CD4-positive, alpha-beta T cell (primary cell): ENCODE data around the gene CENPP. TPM values are rescaled to one million over a fixed set of nuclear protein-coding genes. Genes with fewer than 3 reads are reported as not detected.

Source experiments
- ATAC-seq: fragments of 200-7000 bp; cut with Tn5 transposase; one replicate; pipeline ENCODE4 v1.10.0; 2022; ENCODE audit warnings: mild to moderate bottlenecking; ENCODE audit not compliant: poor library complexity
- CTCF ChIA-PET: fragments of 350-600 bp; sonication (Branson Sonifier 250); formaldehyde crosslinking; loops from one replicate; lab custom pipeline; 2021; ENCODE audit warnings: antibody characterized with exemption, inconsistent platforms; lab: Charles Lee
- POLR2A ChIA-PET: fragments of 350-600 bp; sonication (Branson Sonifier 250); formaldehyde crosslinking; loops from one replicate; lab custom pipeline; 2021; ENCODE audit warnings: antibody characterized with exemption, inconsistent platforms; lab: Charles Lee
- DNase-seq, 14 experiments: peaks; one replicate each; pipeline ENCODE4 v3.0.0-alpha.2; 2013 to 2020; ENCODE audit warnings: mixed read lengths in 2 of 14
- H3K27ac ChIP-seq, 2 donors: one replicate each; pipeline versions ENCODE4 v1.5.1 to v1.7.0; 2013; ENCODE audit warnings: low read length in 2 of 2, low read depth in 1 of 2, mild to moderate bottlenecking in 1 of 2
- H3K27me3 ChIP-seq, 2 experiments: 1 replicate in 1 of 2; 2 replicates in 1 of 2; pipeline versions ENCODE4 v1.6.1 to v1.7.0; 2013; ENCODE audit warnings: low read length in 2 of 2, control low read depth in 1 of 2, mild to moderate bottlenecking in 1 of 2, moderate library complexity in 1 of 2; ENCODE audit not compliant: insufficient read depth in 2 of 2, control insufficient read depth in 1 of 2
- H3K36me3 ChIP-seq: one replicate; pipeline ENCODE4 v1.6.1; 2013; ENCODE audit warnings: low read length, control low read depth; ENCODE audit not compliant: insufficient read depth
- H3K4me1 ChIP-seq: one replicate; pipeline ENCODE4 v1.6.1; 2013; ENCODE audit warnings: low read length, control low read depth; ENCODE audit not compliant: insufficient read depth
- H3K4me3 ChIP-seq: one replicate; pipeline ENCODE4 v1.5.1; 2013; ENCODE audit warnings: mild to moderate bottlenecking, low read length, moderate library complexity
- H3K9me3 ChIP-seq, 2 experiments: 1 replicate in 1 of 2; 2 replicates in 1 of 2; pipeline versions ENCODE4 v1.6.1 to v1.7.0; 2013; ENCODE audit warnings: low read length in 2 of 2, mild to moderate bottlenecking in 2 of 2, control low read depth in 1 of 2, moderate library complexity in 1 of 2; ENCODE audit not compliant: control insufficient read depth in 1 of 2, insufficient read depth in 1 of 2
- H3K27ac Mint-ChIP-seq: one replicate; pipeline ENCODE4 v1.8.0; 2020; ENCODE audit warnings: mixed read lengths
- H3K27me3 Mint-ChIP-seq: one replicate; pipeline ENCODE4 v1.8.0; 2021; ENCODE audit warnings: mixed read lengths
- H3K36me3 Mint-ChIP-seq: one replicate; pipeline ENCODE4 v1.8.0; 2021; ENCODE audit warnings: low read depth, mixed read lengths
- H3K4me1 Mint-ChIP-seq: one replicate; pipeline ENCODE4 v1.8.0; 2021; ENCODE audit warnings: low read depth, mixed read lengths
- H3K4me3 Mint-ChIP-seq: one replicate; pipeline ENCODE4 v1.8.0; 2020; ENCODE audit warnings: mild to moderate bottlenecking, mixed read lengths
- H3K9me3 Mint-ChIP-seq: one replicate; pipeline ENCODE4 v1.8.0; 2020; ENCODE audit warnings: mixed read lengths
- intact Hi-C, 2 experiments: fragments of 100-400 bp; cut with DNase I in 1 of 2; cut with micrococcal nuclease in 1 of 2; formaldehyde crosslinking; loops; one replicate each; pipeline versions ENCODE4 v1.15.1 to v1.9.0; 2023 to 2025; cut with DNase I, micrococcal nuclease
- total RNA-seq, 174 experiments: library from RNA in 2 of 174; stranded (reverse) in 2 of 174; gene quantifications; one replicate each; pipeline ENCODE4 v1.2.3 and lab custom pipeline; 2021 to 2026
- TF ChIP-seq, protein P1 (sequence below): fragments of 200-600 bp; IDR thresholded peaks from one replicate; pipeline ENCODE4 v1.8.0; 2022; ENCODE audit warnings: antibody characterized with exemption, mild to moderate bottlenecking

CENPP gene
- total RNA-seq, 2 experiments from 2014 or later, result 4.8 TPM

- Histone ChIP-seq H3K4me3 (no peak overlapping the region), H3K4me1 (no peaks in the 10 kb centered on the region), H3K27me3 (no peaks in the 10 kb centered on the region), H3K27ac (no peak overlapping the region), H3K36me3 (no peaks in the 10 kb centered on the region), H3K9me3 (no peaks in the 10 kb centered on the region)
- ChIA-PET CTCF (no interaction called here), POLR2A (no interaction called here)
- DNase-seq (no peak), ATAC-seq (no peak)
- Mint-ChIP-seq H3K27ac (no peak overlapping the region), H3K4me3 (no peak overlapping the region), H3K4me1 (no peaks in the 10 kb centered on the region), H3K36me3 (no peaks in the 10 kb centered on the region), H3K27me3 (no peaks in the 10 kb centered on the region), H3K9me3 (peaks cover 3% of the 10 kb centered on the region)
- intact Hi-C loops, result no loop called here
- TF ChIP-seq, protein P1, sequence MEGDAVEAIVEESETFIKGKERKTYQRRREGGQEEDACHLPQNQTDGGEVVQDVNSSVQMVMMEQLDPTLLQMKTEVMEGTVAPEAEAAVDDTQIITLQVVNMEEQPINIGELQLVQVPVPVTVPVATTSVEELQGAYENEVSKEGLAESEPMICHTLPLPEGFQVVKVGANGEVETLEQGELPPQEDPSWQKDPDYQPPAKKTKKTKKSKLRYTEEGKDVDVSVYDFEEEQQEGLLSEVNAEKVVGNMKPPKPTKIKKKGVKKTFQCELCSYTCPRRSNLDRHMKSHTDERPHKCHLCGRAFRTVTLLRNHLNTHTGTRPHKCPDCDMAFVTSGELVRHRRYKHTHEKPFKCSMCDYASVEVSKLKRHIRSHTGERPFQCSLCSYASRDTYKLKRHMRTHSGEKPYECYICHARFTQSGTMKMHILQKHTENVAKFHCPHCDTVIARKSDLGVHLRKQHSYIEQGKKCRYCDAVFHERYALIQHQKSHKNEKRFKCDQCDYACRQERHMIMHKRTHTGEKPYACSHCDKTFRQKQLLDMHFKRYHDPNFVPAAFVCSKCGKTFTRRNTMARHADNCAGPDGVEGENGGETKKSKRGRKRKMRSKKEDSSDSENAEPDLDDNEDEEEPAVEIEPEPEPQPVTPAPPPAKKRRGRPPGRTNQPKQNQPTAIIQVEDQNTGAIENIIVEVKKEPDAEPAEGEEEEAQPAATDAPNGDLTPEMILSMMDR, result no peak
Observed at GRCh38 chr9:92528522-92528849, 202.7 kb downstream of the CENPP start.

DNA sequence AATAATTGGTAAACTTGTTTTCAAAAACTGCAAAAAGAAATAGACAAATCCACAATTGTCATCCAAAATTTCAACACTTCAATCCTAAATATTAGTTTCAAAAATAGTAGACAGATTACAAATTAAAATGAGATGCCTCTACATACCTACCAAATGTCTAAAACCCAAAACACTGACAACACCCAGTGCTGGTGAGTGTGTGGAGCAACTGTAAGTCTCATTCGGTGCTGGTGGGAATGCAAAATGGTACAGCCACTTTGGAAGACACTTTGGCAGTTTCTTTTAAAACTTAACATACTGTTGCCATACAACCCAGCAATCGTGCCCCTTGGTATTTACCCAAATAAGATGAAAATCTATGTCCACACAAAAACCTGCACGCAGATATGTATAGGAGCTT lies 203.4 kb downstream of the CENPP start:
- no peak for ATAC-seq

GRCh38 chr9:92530893-92531292 lies 205.1 kb downstream of the CENPP start:
- Mint-ChIP-seq H3K36me3 (no peaks in the 10 kb centered on the region), H3K9me3 (peaks cover 3% of the 10 kb centered on the region), H3K27me3 (no peaks in the 10 kb centered on the region), H3K4me3 (no peak overlapping the region), H3K4me1 (no peaks in the 10 kb centered on the region), H3K27ac (no peak overlapping the region)
- H3K36me3 ChIP-seq, result no peaks in the 10 kb centered on the region
- no peaks in the 10 kb centered on the region for H3K4me1 ChIP-seq
- no peaks in the 10 kb centered on the region for H3K27me3 ChIP-seq
- DNase-seq (no peak), ATAC-seq (no peak)
- CTCF ChIA-PET, result no interaction called here
- H3K9me3 ChIP-seq, result no peaks in the 10 kb centered on the region
- H3K4me3 ChIP-seq, result no peak overlapping the region
- TF ChIP-seq, protein P1, result no peak
- no peak overlapping the region for H3K27ac ChIP-seq
- POLR2A ChIA-PET, result no interaction called here
- intact Hi-C loops, result no loop called here

More for the DNA sequence above, 203.4 kb downstream of the CENPP start:
- no peaks in the 10 kb centered on the region for H3K4me1 Mint-ChIP-seq
- ChIA-PET CTCF (no interaction called here), POLR2A (no interaction called here)
- no peak for DNase-seq
- no peaks in the 10 kb centered on the region for H3K36me3 ChIP-seq
- TF ChIP-seq, protein P1, result no peak
- no peak overlapping the region for H3K4me3 ChIP-seq
- H3K36me3 Mint-ChIP-seq, result no peaks in the 10 kb centered on the region
- no peak overlapping the region for H3K27ac Mint-ChIP-seq
- intact Hi-C loops, result no loop called here
- H3K27ac ChIP-seq, result no peak overlapping the region
- no peaks in the 10 kb centered on the region for H3K27me3 ChIP-seq
- H3K9me3 Mint-ChIP-seq, result peaks cover 3% of the 10 kb centered on the region
- H3K27me3 Mint-ChIP-seq, result no peaks in the 10 kb centered on the region
- no peaks in the 10 kb centered on the region for H3K4me1 ChIP-seq
- H3K9me3 ChIP-seq, result no peaks in the 10 kb centered on the region
- no peak overlapping the region for H3K4me3 Mint-ChIP-seq
